ENCODE measurements around the gene AKT2. TPM values are rescaled to one million over a fixed set of nuclear protein-coding genes. Genes with fewer than 3 reads are reported as not detected.

AKT2 gene
- total RNA-seq, 1 experiment from 2014 or later: 108 TPM

DNA sequence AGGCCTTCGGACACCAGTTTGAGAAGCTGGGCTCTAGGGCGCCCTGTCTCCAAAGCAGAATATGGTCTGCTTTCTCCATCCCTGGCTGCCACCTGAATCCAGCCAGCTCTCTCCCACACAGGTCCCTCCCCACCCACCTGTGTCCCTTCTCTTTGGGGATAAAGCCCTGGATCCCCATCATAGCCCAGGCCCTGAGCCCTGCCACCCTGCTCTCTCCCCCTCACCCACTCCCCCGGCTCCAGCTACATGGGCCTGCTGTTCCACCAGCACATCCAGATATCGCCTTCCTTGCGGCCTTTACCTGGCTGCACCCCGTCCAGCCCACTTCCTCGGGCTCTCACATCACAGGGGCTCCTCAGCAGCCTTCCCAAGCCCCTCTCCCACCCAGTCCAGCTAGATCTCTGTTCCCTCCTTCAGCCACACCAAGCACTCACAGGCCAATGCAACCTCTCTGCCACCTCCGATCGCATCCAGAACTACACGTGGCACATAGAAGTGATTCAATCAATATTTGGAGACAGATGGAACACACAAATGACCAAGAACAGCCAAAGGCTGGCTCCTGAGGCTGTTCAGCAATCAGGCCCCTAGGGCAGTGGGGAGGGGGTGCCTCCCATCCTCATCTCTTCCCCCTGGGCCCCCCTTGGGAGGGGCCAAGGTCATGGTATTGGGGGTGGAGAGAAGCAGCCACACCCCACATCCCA, 7.6 kb downstream of the AKT2 start:
- H3K4me3 Mint-ChIP-seq (ENCODE audit: unreplicated experiment): no peak overlapping the region
- no TSS peak for BruUV-seq (replicated peaks)
- no peaks in the 10 kb centered on the region for H3K27me3 Mint-ChIP-seq (ENCODE audit: insufficient read depth, unreplicated experiment)
- H3K36me3 Mint-ChIP-seq (ENCODE audit: insufficient read depth, unreplicated experiment): peaks cover 24% of the 10 kb centered on the region
- ChIA-PET POLR2A (interaction anchor here (0.6 to 1.0 kb wide), 2 partner anchors 19 to 31 kb away, joined by 3 read pairs; no protein-coding TSS in a partner anchor), CTCF (interaction anchor here (0.6 to 0.7 kb wide), 4 partner anchors 54 to 1685 kb away, joined by 3 to 4 read pairs (median 3); no protein-coding TSS in a partner anchor)
- TF ChIP-seq, protein P1, sequence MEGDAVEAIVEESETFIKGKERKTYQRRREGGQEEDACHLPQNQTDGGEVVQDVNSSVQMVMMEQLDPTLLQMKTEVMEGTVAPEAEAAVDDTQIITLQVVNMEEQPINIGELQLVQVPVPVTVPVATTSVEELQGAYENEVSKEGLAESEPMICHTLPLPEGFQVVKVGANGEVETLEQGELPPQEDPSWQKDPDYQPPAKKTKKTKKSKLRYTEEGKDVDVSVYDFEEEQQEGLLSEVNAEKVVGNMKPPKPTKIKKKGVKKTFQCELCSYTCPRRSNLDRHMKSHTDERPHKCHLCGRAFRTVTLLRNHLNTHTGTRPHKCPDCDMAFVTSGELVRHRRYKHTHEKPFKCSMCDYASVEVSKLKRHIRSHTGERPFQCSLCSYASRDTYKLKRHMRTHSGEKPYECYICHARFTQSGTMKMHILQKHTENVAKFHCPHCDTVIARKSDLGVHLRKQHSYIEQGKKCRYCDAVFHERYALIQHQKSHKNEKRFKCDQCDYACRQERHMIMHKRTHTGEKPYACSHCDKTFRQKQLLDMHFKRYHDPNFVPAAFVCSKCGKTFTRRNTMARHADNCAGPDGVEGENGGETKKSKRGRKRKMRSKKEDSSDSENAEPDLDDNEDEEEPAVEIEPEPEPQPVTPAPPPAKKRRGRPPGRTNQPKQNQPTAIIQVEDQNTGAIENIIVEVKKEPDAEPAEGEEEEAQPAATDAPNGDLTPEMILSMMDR (IDR thresholded peaks at IDR 0.05; ENCODE audit: unreplicated experiment): no peak
- no peak for DNase-seq (ENCODE audit: unreplicated experiment)
- peaks cover 33% of the 10 kb centered on the region for H3K4me1 Mint-ChIP-seq (ENCODE audit: insufficient read depth, unreplicated experiment)
- intact Hi-C loops (cut with micrococcal nuclease): no loop called here
- H3K27ac Mint-ChIP-seq (ENCODE audit: low read depth, unreplicated experiment): no peak overlapping the region
- H3K9me3 Mint-ChIP-seq (ENCODE audit: unreplicated experiment): no peaks in the 10 kb centered on the region

DNA sequence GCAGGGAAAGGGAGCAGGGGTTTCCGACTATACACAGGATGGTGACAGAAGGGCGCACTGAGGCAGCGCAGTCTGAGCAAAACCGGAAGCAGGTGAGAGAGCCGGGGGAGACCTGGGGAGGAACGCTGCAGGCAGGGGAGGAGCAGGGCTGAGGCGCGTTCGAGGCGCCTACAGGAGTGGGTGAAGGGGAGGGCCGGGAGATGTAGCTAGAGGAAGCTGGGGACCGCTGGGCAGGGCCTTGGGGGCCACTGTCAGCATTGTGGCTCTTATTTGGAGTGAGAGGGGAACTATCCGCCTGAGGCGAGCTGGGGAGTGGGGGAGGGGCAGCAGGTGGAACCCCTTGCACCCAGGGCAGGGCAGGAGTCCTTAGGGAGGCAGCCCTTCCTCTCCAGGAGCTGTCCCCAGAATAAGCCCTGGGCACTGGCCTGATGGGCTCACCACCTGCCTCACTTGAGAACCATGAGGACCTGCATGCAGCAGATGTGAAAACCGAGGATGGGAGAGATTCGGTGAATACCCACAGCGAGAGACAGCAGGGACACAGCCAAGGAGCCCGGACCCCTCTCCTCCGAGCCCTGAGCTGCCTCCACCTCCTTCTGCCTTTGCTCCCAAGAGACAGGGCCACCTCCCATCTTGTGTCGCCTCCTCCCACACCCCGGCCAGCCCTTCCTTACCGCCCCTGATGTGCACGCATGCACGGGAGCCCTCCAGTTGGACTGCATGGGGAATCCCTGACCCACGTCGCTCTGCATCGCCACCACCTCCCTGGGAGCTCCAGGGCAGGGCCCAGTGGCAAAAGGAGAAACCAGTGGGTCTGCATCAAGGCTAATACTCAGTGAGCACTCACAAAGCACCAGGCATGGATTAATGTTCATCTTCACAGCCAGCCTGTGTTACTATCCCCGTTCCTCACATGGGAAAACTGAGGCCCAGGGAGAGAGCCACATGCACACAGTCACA, 10.3 kb downstream of the AKT2 start:
- Mint-ChIP-seq H3K9me3 (ENCODE audit: unreplicated experiment) (no peaks in the 10 kb centered on the region), H3K4me3 (ENCODE audit: unreplicated experiment) (no peak overlapping the region), H3K27me3 (ENCODE audit: insufficient read depth, unreplicated experiment) (no peaks in the 10 kb centered on the region), H3K36me3 (ENCODE audit: insufficient read depth, unreplicated experiment) (peaks cover 25% of the 10 kb centered on the region), H3K27ac (ENCODE audit: low read depth, unreplicated experiment) (no peak overlapping the region), H3K4me1 (ENCODE audit: insufficient read depth, unreplicated experiment) (peaks cover 20% of the 10 kb centered on the region)
- DNase-seq (ENCODE audit: unreplicated experiment): no peak
- intact Hi-C loops (cut with micrococcal nuclease): no loop called here
- no TSS peak for BruUV-seq (replicated peaks)
- POLR2A ChIA-PET: no interaction called here
- TF ChIP-seq, protein P1 (IDR thresholded peaks at IDR 0.05; ENCODE audit: unreplicated experiment): no peak
- CTCF ChIA-PET: interaction anchor here (0.6 to 0.8 kb wide), 3 partner anchors 8 to 952 kb away, joined by 3 to 4 read pairs (median 3); no protein-coding TSS in a partner anchor

- TF ChIP-seq, protein P1 (IDR thresholded peaks at IDR 0.05; ENCODE audit: unreplicated experiment): no peak
- no TSS peak for BruUV-seq (replicated peaks)
- Mint-ChIP-seq H3K36me3 (ENCODE audit: insufficient read depth, unreplicated experiment) (peaks cover 28% of the 10 kb centered on the region), H3K27ac (ENCODE audit: low read depth, unreplicated experiment) (peak overlapping the region; percentile 53), H3K27me3 (ENCODE audit: insufficient read depth, unreplicated experiment) (no peaks in the 10 kb centered on the region), H3K4me3 (ENCODE audit: unreplicated experiment) (no peak overlapping the region), H3K9me3 (ENCODE audit: unreplicated experiment) (no peaks in the 10 kb centered on the region), H3K4me1 (ENCODE audit: insufficient read depth, unreplicated experiment) (peaks cover 20% of the 10 kb centered on the region)
- DNase-seq (ENCODE audit: unreplicated experiment): no peak
- CTCF ChIA-PET: interaction anchor here (0.6 to 0.8 kb wide), 2 partner anchors 10 to 26 kb away, joined by 3 read pairs; no protein-coding TSS in a partner anchor
- intact Hi-C loops (cut with micrococcal nuclease): no loop called here
- POLR2A ChIA-PET: no interaction called here
Observed at GRCh38 chr19:40273469-40274360, 11.4 kb downstream of the AKT2 start.

All from MCF 10A (cell line).